HepG2 (cell line): ENCODE data around the gene LEF1.

ENCODE experiments used
- POLR2A ChIP-seq, 2 experiments: IDR thresholded peaks; 2 replicates each; pipeline ENCODE4 v1.6.1; 2011; ENCODE audit warnings: low read depth in 2 of 2, low read length in 2 of 2, mild to moderate bottlenecking in 1 of 2, moderate library complexity in 1 of 2; ENCODE audit not compliant: insufficient read depth in 1 of 2
- TCF12 ChIP-seq, 2 experiments: fragments of 450-650 bp in 1 of 2; sonication (generic) in 1 of 2; formaldehyde crosslinking in 1 of 2; IDR thresholded peaks; 2 replicates each; pipeline versions ENCODE4 v1.6.1 to v1.8.0; 2017 to 2022; ENCODE audit warnings: antibody characterized with exemption in 1 of 2, mild to moderate bottlenecking in 1 of 2, missing genetic modification reagents in 1 of 2, moderate library complexity in 1 of 2
- TF ChIP-seq, protein P1 (sequence below): sonication (generic); formaldehyde crosslinking; IDR thresholded peaks from 2 replicates; pipeline ENCODE4 v1.9.0; 2021; ENCODE audit warnings: missing genetic modification reagents, borderline replicate concordance

DNA sequence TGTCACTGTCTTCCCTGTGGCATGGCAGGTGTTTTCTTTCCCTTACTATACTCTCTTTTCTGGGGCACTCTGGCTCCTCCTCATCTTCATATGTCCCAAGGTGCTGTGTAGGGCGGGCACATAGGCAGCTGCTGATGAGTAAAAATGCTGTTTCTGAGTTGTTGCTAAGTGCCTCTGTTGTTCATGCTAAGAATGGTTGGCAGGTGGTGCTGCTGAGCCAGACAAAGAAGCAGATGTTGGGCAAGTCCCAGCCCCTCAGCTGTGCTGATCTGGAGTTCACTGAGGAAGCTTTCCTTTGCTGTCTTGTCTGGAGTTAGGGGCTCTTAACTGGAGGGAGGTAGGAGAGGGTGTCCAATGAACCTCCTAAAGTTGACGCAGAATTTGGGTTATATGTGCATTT is 138.4 kb downstream of the LEF1 start:
- TF ChIP-seq, protein P1, sequence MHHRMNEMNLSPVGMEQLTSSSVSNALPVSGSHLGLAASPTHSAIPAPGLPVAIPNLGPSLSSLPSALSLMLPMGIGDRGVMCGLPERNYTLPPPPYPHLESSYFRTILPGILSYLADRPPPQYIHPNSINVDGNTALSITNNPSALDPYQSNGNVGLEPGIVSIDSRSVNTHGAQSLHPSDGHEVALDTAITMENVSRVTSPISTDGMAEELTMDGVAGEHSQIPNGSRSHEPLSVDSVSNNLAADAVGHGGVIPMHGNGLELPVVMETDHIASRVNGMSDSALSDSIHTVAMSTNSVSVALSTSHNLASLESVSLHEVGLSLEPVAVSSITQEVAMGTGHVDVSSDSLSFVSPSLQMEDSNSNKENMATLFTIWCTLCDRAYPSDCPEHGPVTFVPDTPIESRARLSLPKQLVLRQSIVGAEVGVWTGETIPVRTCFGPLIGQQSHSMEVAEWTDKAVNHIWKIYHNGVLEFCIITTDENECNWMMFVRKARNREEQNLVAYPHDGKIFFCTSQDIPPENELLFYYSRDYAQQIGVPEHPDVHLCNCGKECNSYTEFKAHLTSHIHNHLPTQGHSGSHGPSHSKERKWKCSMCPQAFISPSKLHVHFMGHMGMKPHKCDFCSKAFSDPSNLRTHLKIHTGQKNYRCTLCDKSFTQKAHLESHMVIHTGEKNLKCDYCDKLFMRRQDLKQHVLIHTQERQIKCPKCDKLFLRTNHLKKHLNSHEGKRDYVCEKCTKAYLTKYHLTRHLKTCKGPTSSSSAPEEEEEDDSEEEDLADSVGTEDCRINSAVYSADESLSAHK (CRISPR knock-in tag), result no peak
- no peak for TF ChIP-seq POLR2A (IDR thresholded peaks at IDR 0.05; ENCODE audit: insufficient read depth in 1 of 2, low read depth in 2 of 2, low read length in 2 of 2)
- TF ChIP-seq TCF12 (IDR thresholded peaks at IDR 0.05), result no peak
- no peak for TF ChIP-seq TCF12 (CRISPR knock-in tag; IDR thresholded peaks at IDR 0.05)
